HepG2 (cell line): ENCODE measurements around the gene ZNF23. TPM values are rescaled to one million over a fixed set of nuclear protein-coding genes. Genes with fewer than 3 reads are reported as not detected.

Source experiments
- BORCS8-MEF2B ChIP-seq: sonication (generic); formaldehyde crosslinking; IDR thresholded peaks from 2 replicates; pipeline ENCODE4 v1.8.0; 2022; ENCODE audit warnings: mild to moderate bottlenecking, missing genetic modification reagents
- BRF2 ChIP-seq: sonication (generic); formaldehyde crosslinking; IDR thresholded peaks from 2 replicates; pipeline ENCODE4 v1.8.1; 2022; ENCODE audit warnings: mild to moderate bottlenecking, missing genetic modification reagents
- CBX1 ChIP-seq: IDR thresholded peaks from one replicate; pipeline ENCODE4 v1.6.1; 2016; ENCODE audit warnings: antibody characterized with exemption, low read depth
- DPF2 ChIP-seq: sonication (generic); formaldehyde crosslinking; IDR thresholded peaks from 2 replicates; pipeline ENCODE4 v1.4.0; 2020; ENCODE audit warnings: mild to moderate bottlenecking, low read depth, missing genetic modification reagents, borderline replicate concordance
- HOXA7 ChIP-seq: sonication (generic); formaldehyde crosslinking; IDR thresholded peaks from 2 replicates; pipeline ENCODE4 v1.8.1; 2022; ENCODE audit warnings: mild to moderate bottlenecking, missing genetic modification reagents, moderate library complexity
- KAT7 ChIP-seq: IDR thresholded peaks from 2 replicates; pipeline ENCODE4 v1.6.1; 2018; ENCODE audit warnings: borderline replicate concordance, missing compliant biosample characterization
- SRSF9 ChIP-seq: fragments of 200-400 bp; formaldehyde crosslinking; IDR thresholded peaks from 2 replicates; pipeline ENCODE4 v1.6.1; 2018; ENCODE audit warnings: borderline replicate concordance, mild to moderate bottlenecking, low read depth, low read length; ENCODE audit not compliant: insufficient read depth, poor library complexity, severe bottlenecking
- ZKSCAN5 ChIP-seq: sonication (generic); formaldehyde crosslinking; IDR thresholded peaks from 2 replicates; pipeline ENCODE4 v1.5.1; 2020; ENCODE audit warnings: mild to moderate bottlenecking, missing genetic modification reagents
- ZMYM2 ChIP-seq: sonication (generic); formaldehyde crosslinking; IDR thresholded peaks from 2 replicates; pipeline ENCODE4 v1.8.0; 2022; ENCODE audit warnings: mild to moderate bottlenecking, missing genetic modification reagents
- ZNF136 ChIP-seq: sonication (generic); formaldehyde crosslinking; IDR thresholded peaks from 2 replicates; pipeline ENCODE4 v1.8.1; 2022; ENCODE audit warnings: low read depth, mild to moderate bottlenecking, moderate library complexity, missing genetic modification reagents
- ZNF333 ChIP-seq: sonication (generic); formaldehyde crosslinking; IDR thresholded peaks from 2 replicates; pipeline ENCODE4 v1.4.0; 2020; ENCODE audit warnings: mild to moderate bottlenecking, missing genetic modification reagents, borderline replicate concordance
- ZNF549 ChIP-seq: sonication (generic); formaldehyde crosslinking; IDR thresholded peaks from 2 replicates; pipeline ENCODE4 v1.5.0; 2020; ENCODE audit warnings: missing genetic modification reagents
- ZNF768 ChIP-seq: sonication (generic); formaldehyde crosslinking; IDR thresholded peaks from 2 replicates; pipeline ENCODE4 v1.4.0; 2020; ENCODE audit warnings: missing genetic modification reagents
- polyA plus RNA-seq, 8 experiments: library from polyadenylated mRNA; depleted of rRNA in 3 of 8; stranded (reverse) in 7 of 8; unstranded in 1 of 8; fragments of >200 nt; fragmentation: Illumina TruSeq in 4 of 8; extraction: Trizol in 4 of 8; gene quantifications; 2 replicates each; pipeline versions ENCODE4 v1.2.1 to v1.2.3, GENCODE V29; 2011 to 2016; ENCODE audit warnings: low read depth in 4 of 8, missing spikeins in 1 of 8, mixed read lengths in 1 of 8; ENCODE audit not compliant: insufficient read depth in 1 of 8
- total RNA-seq, 5 experiments: library from RNA; depleted of rRNA; stranded (reverse); fragments of >200 nt; fragmentation: Illumina TruSeq; extraction: Trizol; gene quantifications; 2 replicates each; pipeline ENCODE4 v1.2.3, GENCODE V29; 2016; ENCODE audit warnings: low read depth in 1 of 5
- TF ChIP-seq, protein P1 (sequence below): sonication (generic); formaldehyde crosslinking; IDR thresholded peaks from 2 replicates; pipeline ENCODE4 v1.8.0; 2022; ENCODE audit warnings: missing genetic modification reagents, mild to moderate bottlenecking, moderate library complexity, borderline replicate concordance
- TF ChIP-seq, protein P2 (sequence below): sonication (generic); formaldehyde crosslinking; IDR thresholded peaks from 2 replicates; pipeline ENCODE4 v1.4.0; 2020; ENCODE audit warnings: low read depth, mild to moderate bottlenecking, missing genetic modification reagents
- TF ChIP-seq, protein P3 (sequence below): sonication (generic); formaldehyde crosslinking; conservative IDR thresholded peaks from 2 replicates; pipeline ENCODE4 v1.4.0; 2020; ENCODE audit warnings: missing genetic modification reagents

ZNF23 gene
- total and polyA plus RNA-seq, 2 of the 13 experiments (the other 11 are each of a cell fraction or from before 2014, with no cell fraction given), result 8.6 to 12.2 TPM

DNA sequence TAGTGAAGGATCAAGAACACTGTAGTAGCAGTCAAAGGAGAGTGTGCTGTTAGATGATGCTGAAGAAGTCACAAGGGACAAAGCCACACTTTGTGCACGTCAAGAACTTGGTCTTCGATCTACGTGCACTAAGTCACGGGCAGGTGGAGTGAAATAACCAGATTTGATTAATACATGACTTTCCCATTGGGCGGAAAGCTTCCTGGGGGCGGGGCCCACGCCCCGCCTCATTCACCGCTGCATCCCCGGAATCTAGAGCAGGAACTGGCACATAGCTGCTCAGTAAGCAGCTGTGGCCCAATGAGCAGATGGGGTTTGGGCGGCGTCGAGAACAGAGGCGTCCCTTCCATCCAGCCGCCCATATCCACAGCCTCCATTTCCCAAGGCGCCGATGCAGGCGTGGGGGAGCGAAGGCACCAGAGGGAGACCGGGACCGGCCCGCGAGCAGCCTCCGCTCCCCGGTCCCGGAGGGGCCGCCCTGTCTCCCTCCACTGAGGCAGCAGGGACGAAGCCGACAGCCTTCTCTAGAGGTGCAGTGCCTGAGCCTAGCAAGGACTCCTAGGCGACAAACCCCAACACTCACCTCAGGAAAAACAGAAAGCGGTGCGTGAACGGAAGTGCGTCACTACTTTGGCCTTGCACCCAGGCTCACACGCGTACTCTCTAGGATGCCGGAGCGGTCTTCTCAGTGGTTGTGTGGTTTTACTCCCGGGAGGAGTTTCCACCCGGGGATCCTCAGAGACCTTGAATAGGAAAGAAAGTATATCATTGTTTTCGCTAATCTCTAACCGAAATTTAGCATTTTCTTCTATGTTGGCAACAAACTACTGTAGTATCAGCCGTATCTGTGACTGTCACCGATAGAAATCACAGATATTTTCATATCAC, 22.2 kb upstream of the ZNF23 start (continued):
- TF ChIP-seq, protein P1, sequence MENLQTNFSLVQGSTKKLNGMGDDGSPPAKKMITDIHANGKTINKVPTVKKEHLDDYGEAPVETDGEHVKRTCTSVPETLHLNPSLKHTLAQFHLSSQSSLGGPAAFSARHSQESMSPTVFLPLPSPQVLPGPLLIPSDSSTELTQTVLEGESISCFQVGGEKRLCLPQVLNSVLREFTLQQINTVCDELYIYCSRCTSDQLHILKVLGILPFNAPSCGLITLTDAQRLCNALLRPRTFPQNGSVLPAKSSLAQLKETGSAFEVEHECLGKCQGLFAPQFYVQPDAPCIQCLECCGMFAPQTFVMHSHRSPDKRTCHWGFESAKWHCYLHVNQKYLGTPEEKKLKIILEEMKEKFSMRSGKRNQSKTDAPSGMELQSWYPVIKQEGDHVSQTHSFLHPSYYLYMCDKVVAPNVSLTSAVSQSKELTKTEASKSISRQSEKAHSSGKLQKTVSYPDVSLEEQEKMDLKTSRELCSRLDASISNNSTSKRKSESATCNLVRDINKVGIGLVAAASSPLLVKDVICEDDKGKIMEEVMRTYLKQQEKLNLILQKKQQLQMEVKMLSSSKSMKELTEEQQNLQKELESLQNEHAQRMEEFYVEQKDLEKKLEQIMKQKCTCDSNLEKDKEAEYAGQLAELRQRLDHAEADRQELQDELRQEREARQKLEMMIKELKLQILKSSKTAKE (CRISPR knock-in tag), result no peak
- TF ChIP-seq ZMYM2, result peak; percentile 63; the same call in 1 of the 2 replicates
- 0 out of 2 replicates have a peak, but pooled peaks have one; percentile 20 for TF ChIP-seq BORCS8-MEF2B (CRISPR knock-in tag)
- TF ChIP-seq BRF2 (CRISPR knock-in tag), result no peak
- TF ChIP-seq, protein P2, sequence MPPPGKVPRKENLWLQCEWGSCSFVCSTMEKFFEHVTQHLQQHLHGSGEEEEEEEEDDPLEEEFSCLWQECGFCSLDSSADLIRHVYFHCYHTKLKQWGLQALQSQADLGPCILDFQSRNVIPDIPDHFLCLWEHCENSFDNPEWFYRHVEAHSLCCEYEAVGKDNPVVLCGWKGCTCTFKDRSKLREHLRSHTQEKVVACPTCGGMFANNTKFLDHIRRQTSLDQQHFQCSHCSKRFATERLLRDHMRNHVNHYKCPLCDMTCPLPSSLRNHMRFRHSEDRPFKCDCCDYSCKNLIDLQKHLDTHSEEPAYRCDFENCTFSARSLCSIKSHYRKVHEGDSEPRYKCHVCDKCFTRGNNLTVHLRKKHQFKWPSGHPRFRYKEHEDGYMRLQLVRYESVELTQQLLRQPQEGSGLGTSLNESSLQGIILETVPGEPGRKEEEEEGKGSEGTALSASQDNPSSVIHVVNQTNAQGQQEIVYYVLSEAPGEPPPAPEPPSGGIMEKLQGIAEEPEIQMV, result no peak
- TF ChIP-seq ZNF768 (CRISPR knock-in tag), result peak; percentile 87; the same call in 1 of the 2 replicates
- TF ChIP-seq CBX1, result peak; percentile 79
- TF ChIP-seq ZKSCAN5 (CRISPR knock-in tag), result no peak
- no peak for TF ChIP-seq SRSF9
- no peak for TF ChIP-seq HOXA7 (CRISPR knock-in tag)
- no peak for TF ChIP-seq ZNF549 (CRISPR knock-in tag)
- no peak for TF ChIP-seq ZNF333 (CRISPR knock-in tag)
- TF ChIP-seq, protein P3, sequence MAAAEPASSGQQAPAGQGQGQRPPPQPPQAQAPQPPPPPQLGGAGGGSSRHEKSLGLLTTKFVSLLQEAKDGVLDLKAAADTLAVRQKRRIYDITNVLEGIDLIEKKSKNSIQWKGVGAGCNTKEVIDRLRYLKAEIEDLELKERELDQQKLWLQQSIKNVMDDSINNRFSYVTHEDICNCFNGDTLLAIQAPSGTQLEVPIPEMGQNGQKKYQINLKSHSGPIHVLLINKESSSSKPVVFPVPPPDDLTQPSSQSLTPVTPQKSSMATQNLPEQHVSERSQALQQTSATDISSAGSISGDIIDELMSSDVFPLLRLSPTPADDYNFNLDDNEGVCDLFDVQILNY (CRISPR knock-in tag), result 0 out of 2 replicates have a peak, but pooled peaks have one; percentile 30
- no peak for TF ChIP-seq ZNF136 (CRISPR knock-in tag)
- peak; percentile 90 for TF ChIP-seq KAT7
- no peak for TF ChIP-seq DPF2 (CRISPR knock-in tag)
